Stimulated activated naive B cell treated with anti-CD40 and anti-IgM and Interleukin-4, amounts not matched to agents 10 μg/mL and 1 μg/mL and 100 μg/mL, for 72 hours (primary cell): ENCODE data around the gene SHROOM2.

ENCODE experiments used
- ATAC-seq, 2 donors: fragments of 150-1000 bp; cut with Tn5 transposase; replicated peaks; 2 replicates each; pipeline ENCODE4 v1.10.0; 2021; ENCODE audit warnings: moderate library complexity in 1 of 2
- DNase-seq: peaks from one replicate; pipeline ENCODE4 v3.0.0; 2021
- H3K27ac Mint-ChIP-seq: one replicate; pipeline ENCODE4 v1.8.0; 2022; ENCODE audit warnings: mild to moderate bottlenecking, mixed read lengths
- H3K27me3 Mint-ChIP-seq, 2 donors: one replicate each; pipeline ENCODE4 v1.8.0; 2022; ENCODE audit warnings: mixed read lengths in 2 of 2
- H3K36me3 Mint-ChIP-seq, 2 donors: one replicate each; pipeline ENCODE4 v1.8.0; 2022; ENCODE audit warnings: mixed read lengths in 2 of 2, mild to moderate bottlenecking in 1 of 2
- H3K4me1 Mint-ChIP-seq, 2 donors: one replicate each; pipeline ENCODE4 v1.8.0; 2022; ENCODE audit warnings: mixed read lengths in 2 of 2, mild to moderate bottlenecking in 1 of 2
- H3K4me3 Mint-ChIP-seq, 2 donors: one replicate each; pipeline ENCODE4 v1.8.0; 2022; ENCODE audit warnings: mild to moderate bottlenecking in 2 of 2, mixed read lengths in 2 of 2, moderate library complexity in 1 of 2
- H3K9me3 Mint-ChIP-seq, 2 donors: one replicate each; pipeline ENCODE4 v1.8.0; 2022; ENCODE audit warnings: mixed read lengths in 2 of 2, mild to moderate bottlenecking in 1 of 2

SHROOM2 gene

DNA sequence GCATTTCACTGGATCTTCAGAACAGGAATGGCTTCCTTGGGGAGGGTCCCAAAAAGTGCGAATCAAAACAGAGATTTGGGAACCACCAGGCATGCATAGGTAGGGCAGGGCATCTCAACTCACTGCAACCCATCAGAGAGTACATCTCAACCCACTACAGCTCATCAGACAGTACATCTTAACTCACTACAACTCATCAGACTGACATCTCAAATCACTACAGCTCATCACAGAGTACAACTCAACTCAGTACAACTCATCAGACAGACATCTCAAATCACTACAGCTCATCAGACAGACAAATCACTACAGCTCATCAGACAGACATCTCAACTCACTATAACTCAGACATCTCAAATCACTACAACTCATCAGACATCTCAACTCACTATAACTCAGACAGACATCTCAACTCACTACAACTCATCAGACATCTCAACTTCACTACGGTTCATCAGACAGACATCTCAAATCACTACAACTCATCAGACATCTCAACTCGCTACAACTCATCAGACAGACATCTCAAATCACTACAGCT, 133.5 kb downstream of the SHROOM2 start:
- no peak for ATAC-seq
- H3K9me3 Mint-ChIP-seq, result peaks cover 0 to 4% of the 10 kb centered on the region in 2 donors
- H3K4me3 Mint-ChIP-seq, result no peak overlapping the region
- peaks cover 11 to 12% of the 10 kb centered on the region in 2 donors for H3K27me3 Mint-ChIP-seq
- H3K27ac Mint-ChIP-seq, result no peak overlapping the region
- H3K4me1 Mint-ChIP-seq, result no peaks in the 10 kb centered on the region
- H3K36me3 Mint-ChIP-seq, result no peaks in the 10 kb centered on the region
- no peak for DNase-seq

DNA sequence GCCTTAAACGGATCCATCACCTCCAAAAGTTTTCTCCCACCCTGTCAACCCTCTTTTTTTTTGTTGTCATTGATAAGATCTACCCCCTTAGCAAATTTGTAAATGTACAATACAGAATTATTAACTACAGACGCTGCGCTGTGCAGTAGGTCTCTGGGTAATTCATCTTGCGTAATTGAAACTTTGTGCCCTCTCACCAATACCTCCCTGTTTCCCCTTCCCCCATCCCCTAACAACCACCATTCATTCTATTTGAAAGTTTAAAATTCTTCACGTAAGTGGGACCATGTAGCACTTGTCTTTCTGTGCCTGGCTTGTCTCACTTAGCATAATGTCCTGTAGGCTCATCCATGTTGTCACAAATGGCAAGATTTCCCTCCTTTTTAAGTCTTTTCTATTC, 135.2 kb downstream of the SHROOM2 start:
- no peaks in the 10 kb centered on the region for H3K4me1 Mint-ChIP-seq
- peaks cover 11 to 12% of the 10 kb centered on the region in 2 donors for H3K27me3 Mint-ChIP-seq
- ATAC-seq (no peak), DNase-seq (no peak)
- H3K4me3 Mint-ChIP-seq, result no peak overlapping the region
- peaks cover 0 to 4% of the 10 kb centered on the region in 2 donors for H3K9me3 Mint-ChIP-seq
- H3K36me3 Mint-ChIP-seq, result no peaks in the 10 kb centered on the region
- no peak overlapping the region for H3K27ac Mint-ChIP-seq

DNA sequence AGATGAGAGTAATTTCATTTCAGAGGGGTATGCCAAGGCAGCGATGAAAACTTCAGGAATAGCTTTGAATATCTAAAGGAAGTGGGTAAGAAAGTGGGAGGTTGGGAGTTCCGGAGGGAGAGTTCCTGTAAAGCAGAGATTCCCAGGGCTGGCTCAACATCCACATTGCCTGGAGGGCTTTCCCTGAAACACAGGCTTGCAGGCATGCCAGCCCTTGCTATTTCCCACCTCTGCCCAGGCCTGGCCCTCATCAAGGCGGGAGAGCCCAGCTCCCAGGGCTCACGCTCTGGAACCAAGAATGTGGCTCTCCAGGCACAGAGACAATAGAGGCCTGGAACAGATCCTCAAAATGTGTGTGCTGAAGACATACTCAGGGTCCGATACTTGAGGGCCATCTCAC, 137.1 kb downstream of the SHROOM2 start:
- peaks cover 0 to 4% of the 10 kb centered on the region in 2 donors for H3K9me3 Mint-ChIP-seq
- DNase-seq (no peak), ATAC-seq (no peak)
- no peak overlapping the region for H3K27ac Mint-ChIP-seq
- peaks cover 5 to 7% of the 10 kb centered on the region in 2 donors for H3K27me3 Mint-ChIP-seq
- no peak overlapping the region for H3K4me3 Mint-ChIP-seq
- H3K4me1 Mint-ChIP-seq, result peaks cover 0 to under 1% of the 10 kb centered on the region in 2 donors
- no peaks in the 10 kb centered on the region for H3K36me3 Mint-ChIP-seq

DNA sequence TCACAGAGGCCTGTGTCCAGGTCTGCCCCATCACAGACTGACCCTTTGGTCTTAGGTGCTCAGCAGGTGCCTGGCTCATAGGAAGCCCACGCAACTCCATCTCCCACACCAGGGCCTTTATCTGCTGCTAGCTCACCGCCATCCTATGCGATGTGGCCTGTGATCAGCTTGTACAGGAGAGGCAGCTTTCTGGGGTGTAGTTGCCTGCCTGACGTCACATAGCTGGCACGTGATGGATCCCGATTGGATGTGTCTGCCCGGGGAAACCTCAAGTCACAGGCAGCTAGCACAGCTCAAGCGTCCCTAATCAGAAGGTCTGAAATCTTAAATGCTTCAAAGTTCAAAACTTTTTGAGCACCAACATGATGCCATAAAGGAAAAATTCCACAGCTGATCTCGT, 139.8 kb downstream of the SHROOM2 start:
- peaks cover 0 to 3% of the 10 kb centered on the region in 2 donors for H3K4me1 Mint-ChIP-seq
- no peak for DNase-seq
- H3K9me3 Mint-ChIP-seq, result peaks cover 0 to 9% of the 10 kb centered on the region in 2 donors
- H3K27me3 Mint-ChIP-seq, result peaks cover 0 to 6% of the 10 kb centered on the region in 2 donors
- H3K4me3 Mint-ChIP-seq, result no peak overlapping the region
- ATAC-seq, result no peak
- no peaks in the 10 kb centered on the region for H3K36me3 Mint-ChIP-seq
- no peak overlapping the region for H3K27ac Mint-ChIP-seq

DNA sequence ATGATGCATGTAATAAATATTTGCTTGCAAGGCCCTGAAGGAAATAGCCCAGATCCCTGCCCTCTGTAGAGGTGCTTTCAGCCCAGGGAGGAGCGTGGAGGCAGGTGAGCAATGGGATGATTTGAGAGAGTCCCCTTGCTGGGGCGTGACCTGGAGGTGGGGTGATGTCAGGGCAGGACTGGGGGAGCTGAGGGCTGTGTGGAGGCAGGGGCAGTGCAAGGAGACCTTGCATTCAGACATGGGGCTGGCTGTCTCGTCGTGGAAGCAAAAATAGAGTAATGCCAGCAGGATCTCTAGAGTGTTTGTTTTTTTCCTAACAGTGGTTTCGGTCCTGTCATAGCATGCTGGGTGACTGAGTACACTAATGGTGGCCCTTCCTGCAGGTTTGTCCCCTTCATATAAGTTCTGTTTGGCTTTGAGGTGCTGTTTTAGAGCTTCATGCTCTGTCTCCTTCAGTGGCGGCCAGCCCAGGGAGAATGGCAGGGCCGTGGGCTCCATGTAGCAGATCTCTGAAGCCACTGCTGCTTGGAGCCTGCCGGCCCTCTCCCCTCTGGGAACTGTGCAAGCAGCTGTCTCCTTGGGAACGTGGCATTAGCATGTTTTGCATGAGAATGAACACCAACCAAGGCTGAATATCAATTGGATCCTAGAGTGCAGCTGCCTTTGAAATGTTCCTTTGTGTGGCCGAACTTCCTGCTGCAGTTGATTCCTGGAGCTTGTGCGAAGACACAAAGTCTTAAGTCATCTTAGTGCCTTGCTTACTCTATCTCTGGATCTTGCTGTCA, 141.7 kb downstream of the SHROOM2 start:
- ATAC-seq (no peak), DNase-seq (no peak)
- H3K4me1 Mint-ChIP-seq, result peaks cover 0 to 3% of the 10 kb centered on the region in 2 donors
- H3K36me3 Mint-ChIP-seq, result no peaks in the 10 kb centered on the region
- H3K27ac Mint-ChIP-seq, result no peak overlapping the region
- peaks cover 0 to 9% of the 10 kb centered on the region in 2 donors for H3K9me3 Mint-ChIP-seq
- peaks cover 0 to 6% of the 10 kb centered on the region in 2 donors for H3K27me3 Mint-ChIP-seq
- no peak overlapping the region for H3K4me3 Mint-ChIP-seq

DNA sequence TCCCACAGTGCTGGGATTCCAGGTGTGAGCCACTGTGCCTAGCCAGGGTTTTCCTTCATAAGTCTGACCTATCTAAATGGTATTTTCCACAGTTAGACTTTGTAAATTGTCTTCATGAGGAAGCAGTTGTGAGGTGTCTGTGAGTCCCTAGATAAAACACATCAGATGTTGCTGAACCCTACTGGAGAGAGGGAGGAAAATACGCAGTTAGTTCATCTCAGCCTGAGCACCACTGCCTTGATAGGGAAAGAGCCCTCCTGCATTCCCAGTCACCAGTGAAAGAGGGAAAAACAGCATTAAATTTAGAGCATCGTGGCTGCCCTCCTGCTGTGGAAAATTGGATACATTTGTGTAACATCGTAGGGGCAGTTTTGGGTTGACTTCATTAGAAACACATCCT, 149.2 kb downstream of the SHROOM2 start:
- ATAC-seq, result no peak
- no peaks in the 10 kb centered on the region for H3K36me3 Mint-ChIP-seq
- no peaks in the 10 kb centered on the region for H3K9me3 Mint-ChIP-seq
- H3K27me3 Mint-ChIP-seq, result no peaks in the 10 kb centered on the region
- H3K4me1 Mint-ChIP-seq, result peaks cover 2% of the 10 kb centered on the region in 2 donors
- DNase-seq, result no peak
- no peak overlapping the region for H3K4me3 Mint-ChIP-seq
- no peak overlapping the region for H3K27ac Mint-ChIP-seq

DNA sequence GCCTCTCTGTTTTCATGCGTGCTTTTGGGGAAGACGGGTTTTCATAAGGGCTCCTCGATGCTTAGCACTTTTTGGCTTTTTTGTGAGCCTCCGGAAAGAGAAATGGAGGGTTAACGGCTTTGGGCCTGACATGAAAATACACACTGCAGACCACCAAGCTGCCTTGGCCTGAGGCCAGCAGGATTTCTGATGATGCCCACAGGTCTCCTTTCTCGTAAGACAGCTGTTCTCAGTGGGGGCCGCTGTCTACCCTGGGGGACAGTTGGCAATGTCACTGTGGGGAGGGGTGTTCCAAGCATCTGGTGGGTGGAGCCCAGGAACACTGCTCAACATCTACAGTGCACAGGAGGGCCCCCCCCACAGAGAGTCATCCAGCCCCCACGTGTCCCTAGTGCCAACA, 151.5 kb downstream of the SHROOM2 start:
- Mint-ChIP-seq H3K4me3 (no peak overlapping the region), H3K9me3 (peaks cover 0 to 5% of the 10 kb centered on the region in 2 donors), H3K27me3 (no peaks in the 10 kb centered on the region), H3K36me3 (no peaks in the 10 kb centered on the region), H3K27ac (no peak overlapping the region), H3K4me1 (peaks cover 16 to 20% of the 10 kb centered on the region in 2 donors)
- DNase-seq, result no peak
- ATAC-seq, result no peak

DNA sequence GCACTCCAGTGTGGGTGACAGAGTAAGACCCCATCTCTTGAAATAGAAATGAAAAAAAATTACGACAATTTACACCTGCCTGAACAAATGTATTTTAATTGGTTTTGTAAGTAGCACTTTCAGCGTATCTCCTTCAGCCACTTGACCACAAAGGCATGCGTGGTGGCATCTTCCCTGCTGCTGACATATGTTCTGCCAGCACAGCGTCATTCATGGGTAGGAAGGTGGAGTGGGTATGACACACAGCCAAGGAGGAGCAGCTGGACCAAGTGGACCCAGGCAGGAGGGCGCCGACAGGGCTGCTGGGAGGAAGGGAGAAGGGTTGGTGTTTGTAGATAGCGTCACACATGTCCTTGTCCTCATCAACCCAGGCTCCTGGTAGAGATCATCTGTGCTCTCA, 152.3 kb downstream of the SHROOM2 start:
- Mint-ChIP-seq H3K27ac (no peak overlapping the region), H3K27me3 (no peaks in the 10 kb centered on the region), H3K4me1 (peaks cover 19 to 27% of the 10 kb centered on the region in 2 donors), H3K9me3 (peaks cover 0 to 5% of the 10 kb centered on the region in 2 donors), H3K36me3 (no peaks in the 10 kb centered on the region), H3K4me3 (no peak overlapping the region)
- DNase-seq, result no peak
- no peak for ATAC-seq

DNA sequence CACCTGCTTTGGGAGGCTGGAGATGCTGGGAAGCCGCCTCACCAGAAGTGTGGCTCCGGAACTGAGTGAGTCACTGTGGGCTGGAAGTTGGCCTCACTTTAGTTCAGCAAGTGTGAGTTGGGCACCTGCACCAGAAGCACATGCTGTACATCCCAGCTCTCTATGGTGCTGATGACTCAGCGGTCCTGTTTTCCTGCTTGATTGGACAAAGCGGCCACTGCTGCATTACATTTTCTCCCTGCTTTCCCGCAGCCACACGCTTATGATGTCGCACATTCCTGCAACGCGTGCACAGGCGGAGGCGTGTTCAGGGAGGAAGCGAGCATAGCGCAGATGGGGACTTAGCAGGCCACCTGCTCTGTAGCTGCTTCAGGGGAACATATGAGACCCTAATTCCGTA, 154.2 kb downstream of the SHROOM2 start:
- H3K9me3 Mint-ChIP-seq, result peaks cover 0 to 5% of the 10 kb centered on the region in 2 donors
- peak overlapping the region; percentile 51 for H3K27ac Mint-ChIP-seq
- H3K36me3 Mint-ChIP-seq, result no peaks in the 10 kb centered on the region
- DNase-seq, result no peak
- H3K4me1 Mint-ChIP-seq, result peaks cover 19 to 27% of the 10 kb centered on the region in 2 donors
- no peaks in the 10 kb centered on the region for H3K27me3 Mint-ChIP-seq
- ATAC-seq, result no peak
- no peak overlapping the region for H3K4me3 Mint-ChIP-seq

DNA sequence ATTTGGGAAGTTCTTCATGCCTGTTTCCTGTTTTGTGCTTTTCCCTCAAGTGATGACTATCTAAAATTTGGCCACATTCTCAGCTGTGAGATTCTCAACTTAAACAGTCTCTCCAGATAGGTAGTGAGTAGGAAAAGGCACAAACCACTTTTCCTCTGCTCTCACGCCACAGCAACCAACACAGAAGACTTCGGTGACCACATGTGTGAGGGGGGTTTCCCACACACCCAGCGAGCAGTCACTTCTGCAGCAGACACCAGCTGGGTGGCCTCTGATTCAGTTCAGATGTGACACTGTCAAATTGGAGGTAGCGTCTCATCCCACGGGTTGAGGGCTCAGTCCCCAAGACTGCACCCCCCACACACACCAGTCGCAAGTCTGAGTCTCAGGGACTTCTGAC, 155.9 kb downstream of the SHROOM2 start:
- H3K36me3 Mint-ChIP-seq, result no peaks in the 10 kb centered on the region
- peaks cover 19 to 27% of the 10 kb centered on the region in 2 donors for H3K4me1 Mint-ChIP-seq
- DNase-seq (peak; percentile 83), ATAC-seq (peak; percentile 91 to 94)
- H3K4me3 Mint-ChIP-seq, result peak overlapping the region; percentile 40 to 60
- H3K9me3 Mint-ChIP-seq, result peaks cover 0 to 5% of the 10 kb centered on the region in 2 donors
- peak overlapping the region; percentile 97 for H3K27ac Mint-ChIP-seq
- peaks cover 0 to 2% of the 10 kb centered on the region in 2 donors for H3K27me3 Mint-ChIP-seq

DNA sequence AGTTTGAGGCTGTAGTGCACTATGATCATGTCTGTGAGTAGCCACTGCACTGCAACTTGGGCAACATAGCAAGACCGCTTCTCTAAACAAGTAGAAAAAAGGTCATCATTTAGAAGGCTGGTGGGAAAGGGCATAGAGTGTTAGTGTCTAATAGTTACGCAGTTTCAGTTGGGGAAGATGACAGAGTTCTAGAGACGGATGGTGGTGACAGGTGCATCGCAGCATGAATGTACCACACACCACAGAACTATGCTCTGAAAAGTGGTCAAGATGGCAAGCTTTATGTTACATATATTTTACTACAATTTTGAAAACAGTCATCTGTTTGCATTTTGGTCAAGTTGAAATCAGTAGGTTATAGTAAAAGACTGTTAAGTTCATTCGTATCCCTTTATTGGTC, 157.2 kb downstream of the SHROOM2 start:
- no peaks in the 10 kb centered on the region for H3K36me3 Mint-ChIP-seq
- peaks cover 0 to 4% of the 10 kb centered on the region in 2 donors for H3K27me3 Mint-ChIP-seq
- peaks cover 19 to 27% of the 10 kb centered on the region in 2 donors for H3K4me1 Mint-ChIP-seq
- H3K4me3 Mint-ChIP-seq, result no peak overlapping the region
- peak overlapping the region; percentile 72 for H3K27ac Mint-ChIP-seq
- DNase-seq (peak; percentile 2), ATAC-seq (peak; percentile 40 to 48)
- H3K9me3 Mint-ChIP-seq, result peaks cover 0 to 5% of the 10 kb centered on the region in 2 donors

DNA sequence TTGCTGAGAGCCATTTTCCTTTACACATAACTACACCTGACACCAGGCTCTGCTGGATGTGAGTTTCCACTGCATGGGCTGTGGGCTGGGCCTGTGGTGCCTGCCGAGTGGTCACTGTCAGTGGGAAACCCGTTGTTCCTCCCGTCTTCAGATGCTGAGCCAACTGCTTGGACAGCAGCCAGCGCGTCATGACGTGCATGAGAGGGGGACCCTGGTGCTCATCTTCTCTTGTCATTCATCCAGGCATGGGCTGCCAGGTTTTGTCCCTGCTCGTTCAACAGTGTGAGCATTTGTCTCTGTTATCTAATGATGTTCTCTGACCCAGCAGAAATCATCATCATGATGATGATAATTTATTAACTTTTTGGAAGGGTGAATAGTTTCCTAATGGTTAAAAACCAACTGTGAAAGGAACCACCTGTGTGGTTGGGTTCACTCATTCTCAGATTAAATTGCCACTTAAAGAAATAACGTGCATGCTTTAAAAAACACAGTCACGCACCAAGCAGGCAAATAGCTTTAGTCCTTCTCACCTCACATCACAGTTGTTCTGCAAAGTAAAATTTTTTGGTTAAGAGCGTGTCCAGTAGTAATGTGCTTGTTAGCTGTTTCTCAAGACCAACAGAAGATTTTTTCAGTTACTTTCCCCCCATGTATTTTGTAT, 161.0 kb downstream of the SHROOM2 start:
- H3K9me3 Mint-ChIP-seq, result peaks cover 0 to 2% of the 10 kb centered on the region in 2 donors
- H3K4me3 Mint-ChIP-seq, result no peak overlapping the region
- DNase-seq (no peak), ATAC-seq (no peak)
- H3K4me1 Mint-ChIP-seq, result peaks cover 6 to 12% of the 10 kb centered on the region in 2 donors
- peaks cover 0 to 8% of the 10 kb centered on the region in 2 donors for H3K27me3 Mint-ChIP-seq
- no peak overlapping the region for H3K27ac Mint-ChIP-seq
- H3K36me3 Mint-ChIP-seq, result no peaks in the 10 kb centered on the region

DNA sequence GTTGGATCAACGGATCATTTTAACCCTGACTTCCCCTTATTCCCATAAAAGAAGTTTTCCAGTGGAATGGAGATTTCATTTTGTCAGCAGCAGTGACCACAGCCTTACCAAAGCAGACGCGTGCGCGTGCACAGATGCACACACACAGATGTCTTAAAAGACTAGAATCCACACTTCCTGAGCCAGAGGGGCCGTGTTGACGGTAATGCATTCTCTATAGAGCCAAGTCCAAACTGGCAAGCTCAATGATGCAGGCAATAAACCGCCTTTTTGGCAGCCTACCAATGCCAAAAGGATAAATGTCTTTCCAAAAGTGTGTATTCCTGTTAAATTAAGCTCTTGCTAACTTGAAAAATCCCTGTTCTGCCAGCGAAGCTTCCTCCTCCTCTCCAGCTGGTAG, 162.2 kb downstream of the SHROOM2 start:
- Mint-ChIP-seq H3K4me3 (no peak overlapping the region), H3K9me3 (peaks cover 0 to 6% of the 10 kb centered on the region in 2 donors), H3K27me3 (peaks cover 0 to 8% of the 10 kb centered on the region in 2 donors), H3K27ac (no peak overlapping the region), H3K36me3 (no peaks in the 10 kb centered on the region), H3K4me1 (peaks cover 0 to under 1% of the 10 kb centered on the region in 2 donors)
- ATAC-seq, result no peak
- DNase-seq, result no peak

DNA sequence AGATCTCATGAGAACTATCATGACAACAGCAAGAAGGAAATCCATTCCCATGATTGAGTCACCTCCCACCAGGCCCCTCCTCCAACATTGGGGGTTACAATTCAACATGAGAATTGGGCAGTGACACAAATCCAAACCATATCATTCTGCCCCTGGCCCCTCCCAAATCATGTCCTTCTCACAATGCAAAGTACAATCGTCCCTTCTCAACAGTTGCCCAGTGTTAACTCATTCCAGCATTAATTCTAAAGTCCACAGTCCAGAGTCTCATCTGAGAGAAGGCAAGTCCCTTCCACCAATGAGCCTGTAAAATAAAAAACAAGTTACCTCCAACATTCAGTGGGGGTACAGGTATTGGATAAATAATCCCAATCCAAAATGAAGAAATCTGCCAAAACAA, 166.1 kb downstream of the SHROOM2 start:
- Mint-ChIP-seq H3K9me3 (peaks cover 3 to 20% of the 10 kb centered on the region in 2 donors), H3K27me3 (peaks cover 0 to 4% of the 10 kb centered on the region in 2 donors), H3K27ac (no peak overlapping the region), H3K4me3 (no peak overlapping the region), H3K36me3 (no peaks in the 10 kb centered on the region), H3K4me1 (no peaks in the 10 kb centered on the region)
- no peak for DNase-seq
- no peak for ATAC-seq
